AG09309 (cell line): ENCODE results near the gene ACLY.
"Not testable (repeated sequence)": the region's sequence is repeated elsewhere in the genome, so short reads cannot be mapped to it uniquely, and the experiment has no call there.

Experiments used
- DNase-seq: peaks from one replicate; pipeline ENCODE4 v3.0.0-alpha.2; 2010; ENCODE audit warnings: low read depth
- H3K4me3 ChIP-seq: 2 replicates; pipeline ENCODE4 v1.5.1; 2011; ENCODE audit warnings: mild to moderate bottlenecking, low read depth, low read length, moderate library complexity; ENCODE audit not compliant: control insufficient read depth
- TF ChIP-seq, protein P1 (sequence below): IDR thresholded peaks from 2 replicates; pipeline ENCODE4 v1.5.1; 2011; ENCODE audit warnings: mild to moderate bottlenecking, low read depth, low read length, inconsistent platforms; ENCODE audit not compliant: insufficient read depth, control insufficient read depth; ENCODE audit errors: missing control alignments

The ACLY gene

GRCh38 chr17:41849251-41849990 is 69.3 kb downstream of the ACLY start:
- TF ChIP-seq, protein P1, sequence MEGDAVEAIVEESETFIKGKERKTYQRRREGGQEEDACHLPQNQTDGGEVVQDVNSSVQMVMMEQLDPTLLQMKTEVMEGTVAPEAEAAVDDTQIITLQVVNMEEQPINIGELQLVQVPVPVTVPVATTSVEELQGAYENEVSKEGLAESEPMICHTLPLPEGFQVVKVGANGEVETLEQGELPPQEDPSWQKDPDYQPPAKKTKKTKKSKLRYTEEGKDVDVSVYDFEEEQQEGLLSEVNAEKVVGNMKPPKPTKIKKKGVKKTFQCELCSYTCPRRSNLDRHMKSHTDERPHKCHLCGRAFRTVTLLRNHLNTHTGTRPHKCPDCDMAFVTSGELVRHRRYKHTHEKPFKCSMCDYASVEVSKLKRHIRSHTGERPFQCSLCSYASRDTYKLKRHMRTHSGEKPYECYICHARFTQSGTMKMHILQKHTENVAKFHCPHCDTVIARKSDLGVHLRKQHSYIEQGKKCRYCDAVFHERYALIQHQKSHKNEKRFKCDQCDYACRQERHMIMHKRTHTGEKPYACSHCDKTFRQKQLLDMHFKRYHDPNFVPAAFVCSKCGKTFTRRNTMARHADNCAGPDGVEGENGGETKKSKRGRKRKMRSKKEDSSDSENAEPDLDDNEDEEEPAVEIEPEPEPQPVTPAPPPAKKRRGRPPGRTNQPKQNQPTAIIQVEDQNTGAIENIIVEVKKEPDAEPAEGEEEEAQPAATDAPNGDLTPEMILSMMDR = no peak
- no peak overlapping the region for H3K4me3 ChIP-seq

GRCh38 chr17:41848788-41849187 is 70.0 kb downstream of the ACLY start:
- DNase-seq = no peak
- TF ChIP-seq, protein P1 = no peak
- H3K4me3 ChIP-seq = no peak overlapping the region

More at GRCh38 chr17:41849251-41849990, 69.3 kb downstream of the ACLY start:
- no peak for DNase-seq

- TF ChIP-seq, protein P1 = no peak
- H3K4me3 ChIP-seq = no peak overlapping the region
- no peak for DNase-seq
Observed at GRCh38 chr17:41844971-41845370, 73.8 kb downstream of the ACLY start.

GRCh38 chr17:41840781-41841180 is 78.0 kb downstream of the ACLY start:
- not testable (repeated sequence) for H3K4me3 ChIP-seq, DNase-seq

- DNase-seq, H3K4me3 ChIP-seq: not testable (repeated sequence)
Observed at GRCh38 chr17:41839448-41839847, 79.3 kb downstream of the ACLY start.

- DNase-seq = no peak
- no peak within 1 kb of the TSS; the same call in 1 of the 2 replicates for H3K4me3 ChIP-seq
- TF ChIP-seq, protein P1 = no peak
Observed at GRCh38 chr17:41837761-41838538, 80.8 kb downstream of the ACLY start, which contains the start of gene KLHL10. Gene KLHL10, plus strand, starts transcription at chr17:41837825. Its CDS starts 108 bp downstream, at chr17:41837933.

DNA sequence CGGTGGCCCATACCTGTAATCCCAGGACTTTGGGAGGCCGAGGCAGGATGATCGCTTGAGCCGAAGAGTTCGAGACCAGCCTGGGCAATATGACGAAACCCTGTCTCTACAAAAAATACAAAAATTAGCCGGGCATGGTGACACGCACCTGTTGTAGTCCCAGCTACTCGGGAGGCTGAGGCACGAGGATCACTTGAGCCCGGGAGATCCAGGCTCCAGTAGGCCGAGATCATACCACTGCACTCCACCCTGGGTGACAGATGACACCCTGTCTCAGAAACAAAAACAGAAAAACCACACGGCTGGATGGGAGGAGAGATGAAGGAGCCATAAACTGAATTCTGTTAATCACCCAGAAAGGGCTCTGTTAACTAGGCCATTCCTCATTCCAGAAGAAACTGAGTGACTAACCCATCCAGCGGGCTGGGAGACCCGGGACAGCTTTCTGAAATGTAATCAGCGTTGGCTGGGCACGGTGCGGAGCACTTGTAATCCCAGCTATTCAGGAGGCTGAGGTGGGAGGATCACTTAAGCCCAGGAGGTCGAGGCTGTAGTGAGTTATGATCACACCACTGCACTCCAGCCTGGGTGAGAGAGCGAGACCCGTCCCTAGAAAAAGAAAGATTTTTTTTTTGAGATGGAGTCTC is 82.1 kb downstream of the ACLY start:
- TF ChIP-seq, protein P1 = no peak
- peak overlapping the region; percentile 69 for H3K4me3 ChIP-seq
- no peak for DNase-seq
